Measurements from ENCODE around the gene LPCAT1. TPM values are rescaled to one million over a fixed set of nuclear protein-coding genes. Genes with fewer than 3 reads are reported as not detected.

The LPCAT1 gene
- total and polyA plus RNA-seq, 2 donors (not counting 3 experiments of a cell fraction or from before 2014, with no cell fraction given), result 28.9 to 57.2 TPM

GRCh38 chr5:1462358-1462757 lies 61.4 kb downstream of the LPCAT1 start:
- TF ChIP-seq FOS (IDR thresholded peaks at IDR 0.05; ENCODE audit: borderline replicate concordance, insufficient read depth, low read length) (no peak), MYC (IDR thresholded peaks at IDR 0.05; ENCODE audit: low read depth, low read length) (no peak), GATA2 (IDR thresholded peaks at IDR 0.05; ENCODE audit: insufficient read depth, insufficient read length, low read depth, low read length) (no peak), CTCF (IDR thresholded peaks at IDR 0.05; ENCODE audit: extremely low read depth in 1 of 2, insufficient read depth in 1 of 2, low read depth in 1 of 2, low read length in 2 of 2) (no peak), POLR2A (IDR thresholded peaks at IDR 0.05; ENCODE audit: low read depth, low read length) (no peak), EZH2 (IDR thresholded peaks at IDR 0.05; ENCODE audit: borderline replicate concordance, low read depth, low read length, severe bottlenecking) (no peak), JUN (IDR thresholded peaks at IDR 0.05; ENCODE audit: borderline replicate concordance, insufficient read depth, insufficient read length, low read depth) (no peak), MAX (IDR thresholded peaks at IDR 0.05; ENCODE audit: insufficient read depth, insufficient read length) (no peak), POLR2AphosphoS5 (IDR thresholded peaks at IDR 0.05; ENCODE audit: insufficient read depth, low read depth, low read length) (no peak)
- Histone ChIP-seq H3K36me3 (ENCODE audit: control insufficient read depth in 2 of 2, extremely low read depth in 1 of 2, insufficient read depth in 2 of 2, low read length in 2 of 2) (peaks cover 0 to 10% of the 10 kb centered on the region in 2 experiments), H4K20me1 (replicated peaks; ENCODE audit: control insufficient read depth, extremely low read depth, insufficient read depth, low read length) (no peaks in the 10 kb centered on the region), H3K4me2 (ENCODE audit: insufficient read depth, low read length) (no peak overlapping the region), H3K4me3 (replicated peaks in 1 of 3; ENCODE audit: insufficient read depth in 1 of 3, low read depth in 1 of 3, low read length in 3 of 3) (no peak overlapping the region), H3K27me3 (ENCODE audit: control insufficient read depth in 2 of 2, insufficient read depth in 2 of 2, low read length in 2 of 2) (no peaks in the 10 kb centered on the region), H3K9me3 (replicated peaks; ENCODE audit: control insufficient read depth, insufficient read depth, low read length) (peaks cover 3% of the 10 kb centered on the region), H3K79me2 (ENCODE audit: control insufficient read depth, insufficient read depth, low read length) (no peaks in the 10 kb centered on the region), H3K9ac (replicated peaks; ENCODE audit: extremely low read depth, insufficient read depth, low read length) (no peak overlapping the region), H3K27ac (ENCODE audit: insufficient read depth, low read depth, low read length) (no peak overlapping the region), H3K9me1 (replicated peaks; ENCODE audit: control insufficient read depth, extremely low read depth, insufficient read depth, low read length) (no peaks in the 10 kb centered on the region), H3K4me1 (ENCODE audit: control insufficient read depth, extremely low read depth, insufficient read depth, low read length) (no peaks in the 10 kb centered on the region), H2AFZ (ENCODE audit: low read depth, low read length) (no peak overlapping the region)
- ChIA-PET CTCF (no interaction called here), POLR2A (no interaction called here)
- no peak for FAIRE-seq
- no TSS peak for BruUV-seq (replicated peaks)
- intact Hi-C loops (cut with micrococcal nuclease) (no loop called here), dilution Hi-C loops (cut with MboI; ENCODE audit: extremely low pct_ligation_motif_present, low sequenced_read_pairs) (no loop called here)
- DNase-seq (ENCODE audit: low read depth, low spot score), result no peak
